Diencephalon (tissue), 1 donor: Measurements from ENCODE around the gene KRTAP5-9. TPM values are rescaled to one million over a fixed set of nuclear protein-coding genes. Genes with fewer than 3 reads are reported as not detected.

Source experiments
- small RNA-seq: library from RNA; depleted of rRNA; stranded (forward); fragments of <200 nt; gene quantifications from one replicate; pipeline ENCODE3, GENCODE V24; 2014
- total RNA-seq: library from RNA; depleted of rRNA; stranded (reverse); fragments of >200 nt; gene quantifications from one replicate; pipeline ENCODE4 v1.2.3, GENCODE V29; 2014

KRTAP5-9 gene
- total RNA-seq = not detected

DNA sequence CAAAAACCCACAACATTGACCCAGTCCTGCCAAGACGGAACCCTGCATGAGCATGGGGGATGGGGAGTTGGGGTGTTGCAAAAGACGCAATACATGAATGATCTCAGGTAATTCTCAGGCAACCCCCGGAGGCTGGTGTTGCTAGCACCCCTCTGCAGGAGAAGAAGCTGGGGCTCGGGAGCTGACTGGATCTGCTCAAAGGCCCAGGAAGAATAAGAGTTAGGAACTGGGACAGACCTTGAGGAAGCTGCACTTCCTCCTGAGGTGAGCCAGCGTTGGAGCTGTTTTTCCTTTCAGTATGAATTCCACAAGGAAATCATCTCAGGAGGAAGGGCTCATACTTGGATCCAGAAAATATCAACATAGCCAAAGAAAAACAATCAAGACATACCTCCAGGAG is at the start of gene KRTAP5-9:
TSS of gene KRTAP5-9 (plus strand) at position 301 of the 400 bp plus-strand sequence. CDS start 238 bp downstream, outside the sequence.

GRCh38 chr11:71526796-71527575 is 21.2 kb upstream of the KRTAP5-9 start, which contains the start of gene KRTAP5-7:
Gene KRTAP5-7, plus strand, starts transcription at chr11:71527267. Its CDS starts 34 bp downstream, at chr11:71527301.

DNA sequence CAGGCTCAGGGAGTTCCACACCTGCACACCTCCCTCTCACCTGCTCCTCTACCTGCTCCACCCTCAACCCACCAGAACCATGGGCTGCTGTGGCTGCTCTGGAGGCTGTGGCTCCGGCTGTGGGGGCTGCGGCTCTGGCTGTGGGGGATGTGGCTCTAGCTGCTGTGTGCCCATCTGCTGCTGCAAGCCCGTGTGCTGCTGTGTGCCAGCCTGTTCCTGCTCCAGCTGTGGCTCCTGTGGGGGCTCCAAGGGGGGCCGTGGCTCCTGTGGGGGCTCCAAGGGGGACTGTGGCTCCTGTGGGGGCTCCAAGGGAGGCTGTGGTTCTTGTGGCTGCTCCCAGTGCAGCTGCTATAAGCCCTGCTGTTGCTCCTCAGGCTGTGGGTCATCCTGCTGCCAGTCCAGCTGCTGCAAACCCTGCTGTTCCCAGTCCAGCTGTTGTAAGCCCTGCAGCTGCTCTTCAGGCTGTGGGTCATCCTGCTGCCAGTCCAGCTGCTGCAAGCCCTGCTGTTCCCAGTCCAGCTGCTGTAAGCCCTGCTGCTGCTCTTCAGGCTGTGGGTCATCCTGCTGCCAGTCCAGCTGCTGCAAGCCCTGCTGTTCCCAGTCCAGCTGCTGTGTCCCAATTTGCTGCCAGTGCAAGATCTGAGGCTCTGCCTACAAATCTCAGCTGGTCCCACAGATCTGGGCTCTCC is 10.1 kb upstream of the KRTAP5-9 start, which contains the start of gene KRTAP5-8:
TSS of gene KRTAP5-8 (plus strand) at position 49 of the 689 bp plus-strand sequence. CDS start at position 80, 31 bp downstream.

GRCh38 chr11:71565263-71565662 is 17.0 kb downstream of the KRTAP5-9 start, which contains the start of gene KRTAP5-10:
Gene KRTAP5-10, plus strand, starts transcription at chr11:71565563. Its CDS starts 25 bp downstream, at chr11:71565588.

DNA sequence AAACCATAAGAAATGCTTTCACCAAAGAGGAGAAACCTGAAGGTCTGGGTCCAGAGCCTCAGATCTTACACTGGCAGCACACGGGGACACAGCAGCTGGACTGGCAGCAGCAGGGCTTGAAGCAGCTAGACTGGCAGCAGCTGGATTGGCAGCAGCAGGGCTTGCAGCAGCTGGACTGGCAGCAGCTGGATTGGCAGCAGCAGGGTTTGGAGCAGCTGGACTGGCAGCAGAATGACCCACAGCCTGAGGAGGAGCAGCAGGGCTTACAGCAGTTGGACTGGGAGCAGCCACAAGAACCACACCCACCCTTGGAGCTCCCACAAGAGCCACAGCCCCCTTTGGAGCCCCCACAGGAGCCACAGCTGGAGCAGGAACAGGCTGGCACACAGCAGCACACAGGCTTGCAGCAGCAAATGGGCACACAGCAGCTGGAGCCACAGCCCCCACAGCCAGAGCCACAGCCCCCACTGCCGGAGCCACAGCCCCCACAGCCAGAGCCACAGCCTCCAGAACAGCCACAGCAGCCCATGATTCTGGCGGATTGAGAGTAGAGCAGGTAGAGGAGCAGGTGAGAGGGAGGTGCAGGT is 34.2 kb downstream of the KRTAP5-9 start, which contains the start of gene KRTAP5-11:
TSS of gene KRTAP5-11 (minus strand) at position 567 of the 587 bp plus-strand sequence. CDS start at position 529, 38 bp downstream.

Small RNA genes lying within 50 kb of the gene (small RNA-seq; reads per million reads assigned to genes)
- not detected for gene AP000867.1
- not detected for gene KRTAP5-14P

Other genes with a start within 250 kb of the KRTAP5-9 start
- 44.8 TPM for gene DHCR7, start 100.0 kb upstream of the KRTAP5-9 start, total RNA-seq
- 24.5 TPM for gene NADSYN1, start 95.2 kb upstream of the KRTAP5-9 start, total RNA-seq
- not detected for gene KRTAP5-7, start 21.2 kb upstream of the KRTAP5-9 start, total RNA-seq
- gene KRTAP5-8, start 10.4 kb upstream of the KRTAP5-9 start, total RNA-seq = not detected
- gene KRTAP5-10, start 17.1 kb downstream of the KRTAP5-9 start, total RNA-seq = not detected
- not detected for gene KRTAP5-11, start 34.5 kb downstream of the KRTAP5-9 start, total RNA-seq